GM19372 (cell line): ENCODE results near the gene IFNAR1.
A peak's percentile ranks its signal among the peaks of the same experiment; 100 is the strongest.
"Not testable (repeated sequence)": the region's sequence is repeated elsewhere in the genome, so short reads cannot be mapped to it uniquely, and the experiment has no call there.

ENCODE experiments used
- ATAC-seq: cut with Tn5 transposase; IDR thresholded peaks from one replicate; pipeline ENCODE4 v1.9.1; 2021; ENCODE audit warnings: mild to moderate bottlenecking, low read depth, moderate library complexity; ENCODE audit not compliant: unreplicated experiment

IFNAR1 gene

DNA sequence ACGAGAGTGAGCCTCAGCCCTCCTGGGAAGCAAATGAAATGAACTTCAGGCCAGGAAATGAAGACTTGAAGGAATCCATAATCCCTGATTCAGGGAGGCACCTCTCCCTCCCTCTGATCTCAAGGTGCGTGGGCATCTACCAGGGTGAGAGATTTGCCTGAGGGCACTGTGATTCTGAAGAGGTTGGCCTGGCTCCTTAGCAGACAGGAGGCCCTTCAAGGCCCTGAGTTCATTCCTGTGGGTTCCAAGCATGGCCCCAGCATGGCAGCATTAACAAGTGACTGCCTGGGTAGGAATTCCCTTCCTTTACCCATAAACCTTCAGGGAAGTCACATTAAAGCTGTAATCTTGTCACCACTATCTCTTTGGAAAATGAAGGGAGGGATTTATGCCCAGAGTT is 48.7 kb downstream of the IFNAR1 start:
- ATAC-seq = no peak

- ATAC-seq = no peak
Measured at GRCh38 chr21:33374080-33374449, 49.3 kb downstream of the IFNAR1 start.

DNA sequence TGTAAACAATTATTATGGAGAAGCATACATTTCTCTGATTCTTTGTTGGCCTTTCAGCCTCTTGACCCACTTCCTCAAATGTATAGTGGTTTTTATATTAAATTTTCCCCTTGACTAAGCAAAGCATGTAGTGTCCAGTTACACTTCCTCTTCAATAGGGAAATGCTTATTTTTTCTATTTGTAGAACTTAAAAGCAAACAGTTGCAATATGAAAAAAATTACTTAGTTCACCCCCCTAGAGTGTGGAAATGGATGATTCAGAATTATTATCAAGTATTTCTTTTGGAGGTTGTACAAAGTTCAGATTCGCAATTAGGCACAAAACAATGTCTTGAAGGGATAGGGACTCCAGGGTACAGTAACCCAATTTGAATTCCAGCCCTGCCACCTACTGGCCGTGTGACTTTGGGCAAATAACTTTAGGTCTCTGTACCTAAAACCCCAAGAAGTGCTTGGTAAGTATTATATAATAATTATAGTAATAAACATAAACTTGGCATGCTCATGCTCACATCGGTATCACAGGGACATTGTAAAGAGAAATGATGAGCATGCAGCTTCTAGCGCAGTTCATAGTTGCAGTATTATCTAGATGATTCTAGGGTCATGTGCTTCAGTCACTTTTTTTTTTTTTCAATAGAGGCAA is 49.8 kb downstream of the IFNAR1 start:
- ATAC-seq = no peak

GRCh38 chr21:33375101-33375644 is 50.4 kb downstream of the IFNAR1 start:
- no peak for ATAC-seq

DNA sequence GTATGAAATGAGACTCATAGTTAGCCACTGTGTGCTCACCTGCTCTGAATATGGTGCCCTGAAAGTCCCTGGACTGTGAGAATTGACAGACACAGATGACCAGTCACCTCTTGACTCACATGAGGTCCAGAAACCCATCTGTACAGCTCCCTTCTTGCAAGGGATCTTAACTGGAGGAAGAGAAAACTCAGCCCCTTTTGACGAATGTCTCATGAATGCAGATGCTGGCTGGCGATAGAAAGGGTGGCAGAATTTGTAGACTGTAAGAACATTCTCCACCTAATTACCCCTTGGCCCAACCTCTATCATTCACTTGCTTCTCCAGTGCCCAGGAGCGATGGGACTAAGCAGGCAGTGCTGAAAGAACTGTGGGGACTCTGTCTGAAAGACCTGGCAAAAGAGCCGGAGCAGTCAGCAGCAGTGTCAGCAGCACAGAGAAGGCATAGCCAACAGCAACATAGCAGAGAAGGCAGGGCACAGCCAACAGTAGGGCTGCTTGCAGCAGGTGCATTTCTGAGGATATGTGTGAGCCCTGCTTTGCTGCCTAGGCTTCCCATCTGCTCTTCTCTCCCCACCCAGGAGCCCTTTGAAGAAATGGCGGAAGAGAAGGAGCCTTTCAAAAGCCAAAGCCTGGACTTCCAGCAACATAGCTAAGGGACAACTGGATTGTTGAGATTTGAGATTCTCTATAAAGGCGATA is 52.6 kb downstream of the IFNAR1 start:
- no peak for ATAC-seq

DNA sequence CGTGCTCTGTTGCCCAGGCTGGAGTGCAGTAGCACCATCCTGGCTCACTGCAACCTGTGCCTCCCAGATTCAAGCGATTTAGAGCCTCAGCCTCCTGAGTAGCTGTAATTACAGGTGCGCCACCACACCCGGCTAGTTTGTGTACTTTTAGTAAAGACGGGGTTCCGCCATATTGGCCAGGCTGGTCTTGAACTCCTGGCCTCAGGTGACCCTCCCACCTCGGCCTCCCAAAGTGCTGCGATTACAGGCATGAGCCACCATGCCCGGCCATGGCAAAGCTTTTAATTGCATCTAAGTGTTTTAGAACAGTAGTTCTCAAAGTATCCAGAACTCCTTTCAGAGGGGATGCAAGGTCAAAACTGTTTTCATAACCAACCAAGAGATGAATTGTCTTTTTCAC is 53.3 kb downstream of the IFNAR1 start:
- no peak for ATAC-seq

DNA sequence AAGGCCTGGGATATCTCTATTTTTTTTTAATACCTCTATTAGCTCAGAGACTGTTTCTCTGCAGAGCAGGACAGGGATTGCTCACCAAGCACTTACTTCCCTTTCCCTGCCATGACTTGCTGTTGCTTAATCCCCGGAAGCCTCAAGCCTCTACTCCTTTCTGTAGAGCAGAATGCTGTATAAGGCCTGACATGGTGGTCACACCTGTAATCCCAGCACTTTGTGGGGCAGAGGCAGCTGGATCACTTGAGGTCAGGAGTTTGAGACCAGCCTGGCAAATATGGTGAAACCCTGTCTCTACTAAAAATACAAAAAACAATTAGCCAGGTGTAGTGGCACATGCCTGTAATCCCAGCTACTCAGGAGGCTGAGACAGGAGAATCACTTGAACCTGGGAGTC is 55.2 kb downstream of the IFNAR1 start:
- not testable (repeated sequence) for ATAC-seq

DNA sequence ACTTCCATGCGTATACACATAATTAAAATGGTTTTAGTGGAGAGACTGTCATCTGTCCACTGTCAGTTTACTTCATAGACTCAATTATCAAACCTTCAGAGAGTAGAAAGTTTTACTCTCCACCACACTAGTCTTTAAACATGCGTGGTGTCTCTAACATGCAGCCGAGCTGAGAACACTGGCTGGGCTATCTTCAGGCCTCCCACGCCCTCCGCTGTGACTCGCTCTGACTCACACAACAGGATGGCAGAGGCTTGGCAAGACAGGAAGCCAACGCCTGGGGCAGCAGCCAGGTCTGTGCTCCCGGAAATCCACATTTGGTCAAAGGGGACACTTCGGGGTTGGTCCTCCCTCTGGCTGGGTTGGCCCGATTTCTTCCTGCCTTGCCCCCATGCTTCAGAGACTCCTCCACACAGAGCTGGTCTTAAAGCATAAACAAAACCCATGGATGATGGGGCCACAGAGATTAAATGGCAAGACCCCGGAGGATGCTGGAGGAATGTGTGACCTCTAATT is 55.8 kb downstream of the IFNAR1 start:
- ATAC-seq = peak; percentile 47

DNA sequence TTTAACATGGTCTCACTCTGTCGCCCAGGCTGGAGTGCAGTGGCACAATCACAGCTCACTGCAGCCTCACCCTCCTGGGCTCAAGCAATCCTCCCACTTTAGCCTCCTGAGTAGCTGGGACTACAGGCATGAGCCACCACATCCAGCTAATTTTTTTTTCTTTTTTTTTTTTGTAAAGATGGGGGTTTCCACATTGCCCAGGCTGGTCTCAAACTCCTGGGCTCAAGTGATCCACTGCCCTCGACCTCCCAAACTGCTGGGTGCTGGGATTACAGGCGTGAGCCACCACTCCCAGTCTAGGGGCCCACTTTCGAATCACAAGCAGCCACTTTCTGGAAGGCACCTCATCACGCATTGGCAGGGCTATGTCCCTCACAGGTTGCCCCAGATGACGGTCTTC is 56.6 kb downstream of the IFNAR1 start:
- not testable (repeated sequence) for ATAC-seq

DNA sequence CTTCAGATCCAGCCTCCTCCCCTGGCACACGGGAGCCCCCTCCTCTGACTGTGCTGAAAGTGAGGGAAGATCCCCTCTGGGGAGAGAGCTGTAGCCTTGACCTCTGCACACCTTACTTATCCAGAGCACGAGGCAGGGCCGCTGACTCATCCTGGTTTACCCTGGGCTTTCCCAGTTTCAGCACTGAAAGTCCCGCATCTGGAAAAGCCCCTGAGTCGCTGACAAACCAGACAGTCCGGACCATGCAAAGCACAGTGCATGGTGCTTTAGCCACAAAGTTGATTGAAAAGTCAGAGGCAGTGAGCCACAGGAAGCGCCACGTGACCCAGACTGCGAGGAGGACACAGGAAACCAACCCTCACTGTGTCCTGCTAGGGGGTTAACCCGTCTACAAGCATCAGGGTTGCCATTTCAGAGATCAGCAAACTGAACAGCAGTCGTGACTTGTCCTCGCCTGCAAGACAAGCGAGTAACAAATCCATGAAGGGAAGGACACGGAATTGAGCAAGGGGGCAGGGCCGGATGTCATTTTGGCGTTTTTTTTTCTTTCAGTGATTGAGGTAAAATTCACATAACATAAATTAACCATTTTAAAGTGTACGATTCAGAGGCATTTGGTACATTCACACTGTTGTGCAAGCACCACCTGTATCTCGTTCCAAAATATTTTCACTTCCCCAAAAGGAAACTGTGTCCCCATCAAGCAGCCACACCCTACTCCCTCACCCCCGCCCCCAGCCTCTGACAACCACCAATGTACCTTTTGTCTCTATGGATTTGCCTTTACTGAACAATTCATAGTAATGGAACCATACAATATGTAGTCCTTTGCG is 58.5 kb downstream of the IFNAR1 start:
- ATAC-seq = peak; percentile 74

- ATAC-seq = no peak
Measured at GRCh38 chr21:33384841-33385331, 60.1 kb downstream of the IFNAR1 start.

GRCh38 chr21:33386222-33386784 is 61.5 kb downstream of the IFNAR1 start:
- no peak for ATAC-seq

- no peak for ATAC-seq
Measured at GRCh38 chr21:33387294-33387693, 62.5 kb downstream of the IFNAR1 start.

DNA sequence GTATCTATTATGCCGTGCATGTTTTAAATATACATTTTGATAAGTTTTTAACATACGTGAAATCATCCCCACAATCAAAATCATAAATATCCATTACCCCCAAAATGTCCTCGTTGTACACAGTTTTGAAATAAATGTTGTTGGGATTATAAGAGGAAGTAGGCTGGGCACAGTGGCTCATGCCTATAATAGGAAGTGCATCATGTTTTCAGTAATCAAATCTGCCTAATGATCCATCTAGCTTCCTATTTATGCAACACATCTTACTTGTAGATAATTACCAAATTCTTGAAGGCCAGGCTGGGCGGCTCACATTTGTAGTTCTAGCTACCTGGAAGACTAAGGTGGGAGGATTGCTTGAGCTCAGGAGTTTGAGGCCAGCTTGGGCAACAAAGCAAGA is 63.4 kb downstream of the IFNAR1 start:
- no peak for ATAC-seq

DNA sequence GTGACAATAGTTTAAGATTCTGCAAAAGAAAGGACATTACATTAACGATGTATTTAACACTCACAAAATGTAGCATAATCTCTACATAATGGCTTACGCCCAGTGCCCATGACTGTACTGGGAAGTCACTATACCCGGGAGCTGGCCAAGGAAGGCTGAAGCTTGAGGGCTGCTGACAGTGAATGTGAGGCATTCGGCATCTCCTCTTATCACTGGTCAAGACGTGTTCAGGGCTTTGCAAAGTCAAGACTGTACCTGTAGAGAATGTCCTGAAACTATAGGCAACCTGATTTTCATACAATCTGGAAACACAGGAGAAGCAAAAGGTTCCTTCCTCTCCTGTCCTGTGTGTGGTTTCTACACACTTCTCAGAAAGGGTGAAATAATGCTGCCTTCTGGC is 65.7 kb downstream of the IFNAR1 start:
- ATAC-seq = no peak

- ATAC-seq = no peak
Measured at GRCh38 chr21:33391656-33392055, 66.9 kb downstream of the IFNAR1 start.

DNA sequence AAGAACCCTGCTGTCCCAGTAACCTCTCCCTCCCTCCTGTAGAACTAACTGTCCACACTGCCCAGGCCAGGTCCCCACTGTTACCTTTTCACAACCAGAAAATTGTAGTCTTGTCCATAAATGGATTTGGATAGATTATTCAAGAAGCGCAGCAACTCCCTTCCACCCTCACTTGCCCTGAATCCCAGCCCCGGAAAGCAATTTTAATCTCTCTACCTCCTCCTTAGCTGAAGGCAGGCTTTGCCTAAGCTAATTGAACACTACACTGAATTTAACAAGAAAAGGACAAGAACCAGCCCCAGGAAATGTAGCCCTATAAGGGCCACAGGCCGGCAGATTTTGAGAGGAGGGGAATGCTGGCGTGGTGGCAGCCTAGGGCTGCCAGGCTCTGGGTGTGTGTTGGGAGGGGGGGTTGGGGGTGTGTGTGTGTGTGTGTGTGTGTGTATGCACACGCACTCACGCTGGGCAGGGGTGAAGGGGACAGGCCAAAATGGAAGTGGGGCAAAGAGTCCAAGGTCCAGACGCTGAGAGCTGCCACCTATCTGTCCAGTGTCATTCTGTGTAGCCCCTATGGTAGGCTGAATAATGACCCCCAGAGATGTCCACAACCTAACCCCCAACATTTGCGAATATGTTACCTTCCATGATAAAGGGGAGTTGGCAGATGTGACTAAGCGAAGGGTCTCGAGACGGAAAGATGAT is 67.7 kb downstream of the IFNAR1 start:
- ATAC-seq = no peak

DNA sequence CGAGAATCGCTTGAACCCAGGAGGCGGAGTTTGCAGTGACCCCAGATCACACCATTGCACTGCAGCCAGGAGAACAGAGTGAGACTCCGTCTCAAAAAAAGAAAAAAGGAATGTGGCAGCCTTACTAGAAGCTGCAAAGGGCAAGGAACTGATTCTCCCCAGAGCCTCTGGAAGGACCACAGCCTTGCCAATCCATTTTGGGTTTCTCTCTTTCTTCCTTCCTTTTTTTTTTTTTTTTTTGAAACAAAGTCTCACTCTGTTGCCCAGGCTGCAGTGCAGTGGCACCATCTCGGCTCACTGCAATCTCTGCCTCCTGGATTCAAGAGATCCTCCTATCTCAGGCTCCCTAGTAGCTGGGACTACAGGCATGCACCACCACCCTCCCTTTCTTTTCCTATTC is 68.6 kb downstream of the IFNAR1 start:
- no peak for ATAC-seq

- no peak for ATAC-seq
Measured at GRCh38 chr21:33394260-33394659, 69.5 kb downstream of the IFNAR1 start.

- ATAC-seq = no peak
Measured at GRCh38 chr21:33395891-33396331, 71.1 kb downstream of the IFNAR1 start.
